HG03159 (cell line): ENCODE measurements around the gene LACTB.

Experiments used
- ATAC-seq: cut with Tn5 transposase; IDR thresholded peaks from one replicate; pipeline ENCODE4 v1.9.1; 2021; ENCODE audit warnings: mild to moderate bottlenecking, moderate library complexity; ENCODE audit not compliant: unreplicated experiment

Gene LACTB

GRCh38 chr15:63166219-63166618 is 44.6 kb downstream of the LACTB start:
- no peak for ATAC-seq

GRCh38 chr15:63169788-63170187 is 48.1 kb downstream of the LACTB start:
- ATAC-seq: no peak

- ATAC-seq: no peak
These were observed 50.7 kb downstream of the LACTB start for GRCh38 chr15:63172376-63172775.

GRCh38 chr15:63172851-63173451 is 51.3 kb downstream of the LACTB start:
- ATAC-seq: no peak

GRCh38 chr15:63176302-63176701 is 54.6 kb downstream of the LACTB start:
- ATAC-seq: no peak

GRCh38 chr15:63178034-63178433 is 56.4 kb downstream of the LACTB start:
- no peak for ATAC-seq

GRCh38 chr15:63180746-63181145 is 59.1 kb downstream of the LACTB start:
- no peak for ATAC-seq

- ATAC-seq: no peak
These were observed 60.0 kb downstream of the LACTB start for GRCh38 chr15:63181648-63182047.

- ATAC-seq: no peak
These were observed 63.5 kb downstream of the LACTB start for GRCh38 chr15:63185206-63185605.

GRCh38 chr15:63186065-63186464 is 64.4 kb downstream of the LACTB start:
- no peak for ATAC-seq

GRCh38 chr15:63187589-63188226 is 66.0 kb downstream of the LACTB start:
- ATAC-seq: no peak

- ATAC-seq: no peak
These were observed 66.7 kb downstream of the LACTB start for GRCh38 chr15:63188247-63188925.

GRCh38 chr15:63188926-63189871 is 67.5 kb downstream of the LACTB start, which contains the start of gene RAB8B:
Gene RAB8B, plus strand, starts transcription at chr15:63189606. Its CDS starts 19 bp downstream, at chr15:63189625.
- peak; percentile 75 for ATAC-seq

- no peak for ATAC-seq
These were observed 68.5 kb downstream of the LACTB start for GRCh38 chr15:63189941-63190768.

- no peak for ATAC-seq
These were observed 69.3 kb downstream of the LACTB start for GRCh38 chr15:63190769-63191649.
